MCF 10A (cell line): ENCODE measurements around the gene ETNK2. TPM values are rescaled to one million over a fixed set of nuclear protein-coding genes. Genes with fewer than 3 reads are reported as not detected.

Source experiments
- BruUV-seq: library from RNA; stranded (reverse); fragments of 400-500 nt; replicated peaks from 2 replicates; lab custom pipeline; 2021; lab: Mats Ljungman, UMichigan
- CTCF ChIA-PET: fragments of 300-600 bp; sonication (Branson Sonifier 250); formaldehyde crosslinking; extraction: SDS; loops from one replicate; lab custom pipeline; 2021; ENCODE audit warnings: antibody characterized with exemption, inconsistent platforms; lab: Yijun Ruan, JAX
- POLR2A ChIA-PET: fragments of 300-600, 350-650 bp; sonication (Branson Sonifier 250); formaldehyde crosslinking; extraction: SDS; loops from one replicate; lab custom pipeline; 2020; ENCODE audit warnings: antibody characterized with exemption, inconsistent platforms; lab: Yijun Ruan, JAX
- DNase-seq: peaks from one replicate; pipeline ENCODE4 v3.0.0-alpha.2; 2018; ENCODE audit not compliant: unreplicated experiment
- H3K27ac Mint-ChIP-seq: one replicate; pipeline ENCODE4 v1.8.0; 2022; ENCODE audit warnings: mild to moderate bottlenecking, low read depth, mixed read lengths; ENCODE audit not compliant: unreplicated experiment
- H3K27me3 Mint-ChIP-seq: one replicate; pipeline ENCODE4 v1.8.0; 2022; ENCODE audit warnings: mixed read lengths; ENCODE audit not compliant: insufficient read depth, unreplicated experiment
- H3K36me3 Mint-ChIP-seq: one replicate; pipeline ENCODE4 v1.8.0; 2022; ENCODE audit warnings: mild to moderate bottlenecking, moderate library complexity, mixed read lengths; ENCODE audit not compliant: insufficient read depth, unreplicated experiment
- H3K4me1 Mint-ChIP-seq: one replicate; pipeline ENCODE4 v1.8.0; 2022; ENCODE audit warnings: mixed read lengths; ENCODE audit not compliant: insufficient read depth, unreplicated experiment
- H3K4me3 Mint-ChIP-seq: one replicate; pipeline ENCODE4 v1.8.0; 2022; ENCODE audit warnings: mild to moderate bottlenecking, moderate library complexity, mixed read lengths; ENCODE audit not compliant: unreplicated experiment
- H3K9me3 Mint-ChIP-seq: one replicate; pipeline ENCODE4 v1.8.0; 2022; ENCODE audit warnings: mixed read lengths; ENCODE audit not compliant: unreplicated experiment
- intact Hi-C: fragments of 100-400 bp; cut with micrococcal nuclease; formaldehyde crosslinking; loops from 2 replicates; pipeline ENCODE4 v1.14.1; 2022
- total RNA-seq: library from RNA; stranded (reverse); gene quantifications from 2 replicates; pipeline ENCODE4 v1.2.3, GENCODE V29; 2022
- TF ChIP-seq, protein P1 (sequence below): fragments of 200-600 bp; IDR thresholded peaks from one replicate; pipeline ENCODE4 v1.8.0; 2022; ENCODE audit warnings: antibody characterized with exemption, mild to moderate bottlenecking; ENCODE audit not compliant: unreplicated experiment

ETNK2 gene
- total RNA-seq, 1 experiment from 2014 or later, result 9.5 TPM

DNA sequence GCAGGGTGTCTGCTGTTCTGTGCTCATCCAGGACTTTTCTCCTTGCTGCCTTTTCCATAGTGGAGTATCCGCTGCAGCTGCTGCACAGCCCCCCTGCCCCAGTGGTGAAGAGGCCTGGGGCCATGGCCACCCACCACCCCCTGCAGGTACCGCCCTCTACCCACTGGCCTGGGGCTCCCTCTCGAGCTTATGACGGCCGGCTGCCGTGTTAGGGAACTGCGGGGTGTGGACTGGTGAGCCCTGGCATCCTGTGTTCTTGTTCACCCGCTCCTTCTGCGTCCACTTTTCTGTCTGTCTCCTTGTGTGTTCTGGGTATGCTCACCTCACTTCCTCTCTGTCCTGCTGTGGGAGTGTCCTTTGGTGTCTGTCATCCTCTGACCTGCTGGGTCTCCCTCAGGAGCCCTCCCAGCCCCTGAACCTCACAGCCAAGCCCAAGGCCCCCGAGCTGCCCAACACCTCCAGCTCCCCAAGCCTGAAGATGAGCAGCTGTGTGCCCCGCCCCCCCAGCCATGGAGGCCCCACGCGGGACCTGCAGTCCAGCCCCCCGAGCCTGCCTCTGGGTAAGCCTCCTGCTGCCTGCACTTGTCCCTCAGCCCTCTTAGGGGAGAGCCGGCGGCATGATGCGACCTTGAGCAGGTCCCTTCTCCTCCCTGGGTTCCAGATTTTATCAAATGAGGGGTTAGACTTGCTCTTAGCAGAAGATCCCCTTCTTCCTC lies 29.8 kb downstream of the ETNK2 start:
- ChIA-PET CTCF (interaction anchor here (0.8 to 16.6 kb wide), 4 partner anchors 10 to 261 kb away, joined by 3 to 452 read pairs (median 6); no protein-coding TSS in a partner anchor), POLR2A (no interaction called here)
- H3K27me3 Mint-ChIP-seq, result no peaks in the 10 kb centered on the region
- H3K4me1 Mint-ChIP-seq, result peaks cover 3% of the 10 kb centered on the region
- BruUV-seq, result no TSS peak
- H3K36me3 Mint-ChIP-seq, result peaks cover 38% of the 10 kb centered on the region
- no peak overlapping the region for H3K4me3 Mint-ChIP-seq
- no peak for DNase-seq
- no peaks in the 10 kb centered on the region for H3K9me3 Mint-ChIP-seq
- H3K27ac Mint-ChIP-seq, result no peak overlapping the region
- TF ChIP-seq, protein P1, sequence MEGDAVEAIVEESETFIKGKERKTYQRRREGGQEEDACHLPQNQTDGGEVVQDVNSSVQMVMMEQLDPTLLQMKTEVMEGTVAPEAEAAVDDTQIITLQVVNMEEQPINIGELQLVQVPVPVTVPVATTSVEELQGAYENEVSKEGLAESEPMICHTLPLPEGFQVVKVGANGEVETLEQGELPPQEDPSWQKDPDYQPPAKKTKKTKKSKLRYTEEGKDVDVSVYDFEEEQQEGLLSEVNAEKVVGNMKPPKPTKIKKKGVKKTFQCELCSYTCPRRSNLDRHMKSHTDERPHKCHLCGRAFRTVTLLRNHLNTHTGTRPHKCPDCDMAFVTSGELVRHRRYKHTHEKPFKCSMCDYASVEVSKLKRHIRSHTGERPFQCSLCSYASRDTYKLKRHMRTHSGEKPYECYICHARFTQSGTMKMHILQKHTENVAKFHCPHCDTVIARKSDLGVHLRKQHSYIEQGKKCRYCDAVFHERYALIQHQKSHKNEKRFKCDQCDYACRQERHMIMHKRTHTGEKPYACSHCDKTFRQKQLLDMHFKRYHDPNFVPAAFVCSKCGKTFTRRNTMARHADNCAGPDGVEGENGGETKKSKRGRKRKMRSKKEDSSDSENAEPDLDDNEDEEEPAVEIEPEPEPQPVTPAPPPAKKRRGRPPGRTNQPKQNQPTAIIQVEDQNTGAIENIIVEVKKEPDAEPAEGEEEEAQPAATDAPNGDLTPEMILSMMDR, result no peak
- intact Hi-C loops, result loop anchor here (10.0 kb wide), 1 partner anchor 417 kb away; no protein-coding TSS in a partner anchor

DNA sequence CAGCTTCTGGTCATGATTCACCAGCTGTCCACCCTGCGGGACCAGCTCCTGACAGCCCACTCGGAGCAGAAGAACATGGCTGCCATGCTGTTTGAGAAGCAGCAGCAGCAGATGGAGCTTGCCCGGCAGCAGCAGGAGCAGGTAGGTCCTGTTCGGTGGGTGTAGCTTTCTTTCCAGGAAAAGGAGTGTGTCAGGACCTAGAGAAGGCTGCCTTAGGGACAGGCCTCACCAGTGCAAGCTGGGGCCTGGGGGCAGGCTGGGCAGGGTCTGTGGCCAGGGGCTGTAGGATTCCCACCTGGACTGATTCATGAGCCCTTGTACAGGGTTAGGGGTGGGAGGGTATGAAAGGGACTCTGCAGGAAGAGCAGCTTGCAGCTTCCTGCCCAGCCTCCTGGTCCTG lies 35.3 kb downstream of the ETNK2 start:
- Mint-ChIP-seq H3K4me1 (peaks cover 16% of the 10 kb centered on the region), H3K36me3 (peaks cover 18% of the 10 kb centered on the region), H3K27ac (no peak overlapping the region), H3K9me3 (no peaks in the 10 kb centered on the region), H3K27me3 (no peaks in the 10 kb centered on the region), H3K4me3 (no peak overlapping the region)
- intact Hi-C loops, result no loop called here
- no peak for DNase-seq
- BruUV-seq, result no TSS peak
- CTCF ChIA-PET, result interaction anchor here (0.5 to 3.6 kb wide), 8 partner anchors 9 to 253 kb away, joined by 3 to 32 read pairs (median 3); no protein-coding TSS in a partner anchor
- TF ChIP-seq, protein P1, result no peak
- POLR2A ChIA-PET, result no interaction called here

DNA sequence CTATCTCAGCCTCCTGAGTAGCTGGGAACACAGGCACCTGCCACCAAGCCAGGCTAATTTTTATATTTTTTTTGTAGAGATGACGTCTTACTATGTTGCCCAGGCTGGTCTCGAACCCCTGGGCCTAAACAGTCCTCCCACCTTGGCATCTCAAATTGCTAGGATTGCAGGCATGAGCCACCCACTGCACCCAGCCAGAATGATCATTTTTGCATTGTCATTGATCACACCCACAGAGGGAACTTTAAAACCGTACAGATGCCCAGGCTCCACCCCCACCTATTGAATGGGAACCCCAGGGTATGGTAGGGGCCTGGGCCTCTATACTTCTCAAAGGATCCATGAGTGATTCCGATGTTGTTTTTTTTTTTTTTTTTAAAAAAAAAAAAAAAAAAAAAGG lies 36.7 kb downstream of the ETNK2 start:
- CTCF ChIA-PET, result interaction anchor here (0.5 to 3.6 kb wide), 7 partner anchors 14 to 412 kb away, joined by 3 to 32 read pairs (median 4); partner anchors contain the start of gene SOX13
- H3K27ac Mint-ChIP-seq, result no peak overlapping the region
- H3K27me3 Mint-ChIP-seq, result no peaks in the 10 kb centered on the region
- BruUV-seq, result no TSS peak
- TF ChIP-seq, protein P1, result no peak
- no peak for DNase-seq
- POLR2A ChIA-PET, result interaction anchor here (0.6 kb wide), 1 partner anchor 183 kb away, joined by 3 read pairs; no protein-coding TSS in a partner anchor
- no peaks in the 10 kb centered on the region for H3K9me3 Mint-ChIP-seq
- peaks cover 13% of the 10 kb centered on the region for H3K36me3 Mint-ChIP-seq
- intact Hi-C loops, result no loop called here
- no peak overlapping the region for H3K4me3 Mint-ChIP-seq
- H3K4me1 Mint-ChIP-seq, result peaks cover 16% of the 10 kb centered on the region

DNA sequence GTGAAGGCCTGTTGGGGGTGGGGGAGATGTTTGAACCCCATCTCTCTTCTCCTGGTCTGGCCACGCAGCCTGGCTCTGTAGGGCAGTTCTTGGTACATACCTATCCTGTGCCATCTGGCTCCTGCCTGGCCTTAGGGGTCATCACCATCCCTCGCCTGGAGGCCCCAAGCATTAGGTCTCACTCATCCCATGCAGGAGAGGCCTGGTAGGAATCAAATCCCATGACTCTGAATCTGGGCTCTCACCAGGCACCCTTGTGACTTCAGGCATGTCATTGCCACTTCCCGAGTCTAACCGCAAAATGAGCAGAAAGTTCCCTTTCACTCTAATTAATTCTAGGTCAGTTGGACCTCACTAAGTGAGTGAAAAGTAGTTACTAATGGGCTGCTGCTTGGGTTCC lies 37.2 kb downstream of the ETNK2 start:
- intact Hi-C loops, result no loop called here
- CTCF ChIA-PET, result interaction anchor here (4.3 kb wide), 1 partner anchor 14 kb away, joined by 36 read pairs; no protein-coding TSS in a partner anchor
- DNase-seq, result no peak
- no peak overlapping the region for H3K4me3 Mint-ChIP-seq
- no peaks in the 10 kb centered on the region for H3K9me3 Mint-ChIP-seq
- POLR2A ChIA-PET, result interaction anchor here (1.3 to 2.1 kb wide), 2 partner anchors 40 to 254 kb away, joined by 3 to 7 read pairs; no protein-coding TSS in a partner anchor
- peaks cover 16% of the 10 kb centered on the region for H3K4me1 Mint-ChIP-seq
- H3K36me3 Mint-ChIP-seq, result peaks cover 9% of the 10 kb centered on the region
- TF ChIP-seq, protein P1, result no peak
- H3K27me3 Mint-ChIP-seq, result no peaks in the 10 kb centered on the region
- H3K27ac Mint-ChIP-seq, result no peak overlapping the region
- no TSS peak for BruUV-seq
